PC-3 (cell line): ENCODE data around the gene PGA3.
"Not testable (repeated sequence)": the region's sequence is repeated elsewhere in the genome, so short reads cannot be mapped to it uniquely, and the experiment has no call there.

Source experiments
- CTCF ChIP-seq: fragments of 300-600 bp; sonication (generic); conservative IDR thresholded peaks from 2 replicates; pipeline ENCODE4 v1.5.1; 2017; ENCODE audit warnings: antibody characterized with exemption, low read depth, mild to moderate bottlenecking, low read length
- EZH2 ChIP-seq: fragments of 300-600 bp; sonication (generic); IDR thresholded peaks from one replicate; pipeline ENCODE4 v1.6.1; 2017; ENCODE audit warnings: antibody characterized with exemption, mild to moderate bottlenecking, low read length; ENCODE audit not compliant: unreplicated experiment

GRCh38 chr11:61250796-61251765 lies 47.8 kb downstream of the PGA3 start:
- TF ChIP-seq CTCF, EZH2: not testable (repeated sequence)
